Peyer's patch (tissue), 4 donors: ENCODE measurements around the gene STAMBP. TPM values are rescaled to one million over a fixed set of nuclear protein-coding genes. Genes with fewer than 3 reads are reported as not detected.

Experiments
- DNase-seq, 3 donors: peaks; one replicate each; pipeline ENCODE4 v3.0.0-alpha.2; 2017 to 2019
- H3K27ac ChIP-seq, 4 donors: fragments of 200-600 bp; sonication (generic); one replicate each; pipeline ENCODE4 v1.5.1; 2016 to 2019
- H3K27me3 ChIP-seq, 2 donors: fragments of 200-600 bp; sonication (generic); one replicate each; pipeline ENCODE4 v1.5.1; 2019
- H3K36me3 ChIP-seq, 3 donors: fragments of 200-600 bp; sonication (generic); one replicate each; pipeline ENCODE4 v1.5.1; 2016 to 2019
- H3K4me1 ChIP-seq, 4 donors: fragments of 200-600 bp; sonication (generic); one replicate each; pipeline ENCODE4 v1.5.1; 2016 to 2019
- H3K4me3 ChIP-seq, 4 donors: fragments of 200-600 bp; sonication (generic); 1 replicate in 3 of 4; 2 replicates in 1 of 4; pipeline ENCODE4 v1.5.1; 2016 to 2019; ENCODE audit warnings: mild to moderate bottlenecking in 1 of 4
- H3K9me3 ChIP-seq, 4 donors: fragments of 200-600 bp; sonication (generic); one replicate each; pipeline ENCODE4 v1.5.1; 2016 to 2019; ENCODE audit warnings: mild to moderate bottlenecking in 1 of 4
- CTCF ChIP-seq, 6 experiments: fragments of 450-650 bp in 4 of 6; fragments of 200-600 bp in 2 of 6; sonication (generic) in 1 of 6; IDR thresholded peaks; one replicate each; pipeline ENCODE4 v1.5.1; 2017 to 2019; ENCODE audit warnings: antibody characterized with exemption in 6 of 6, mild to moderate bottlenecking in 3 of 6, moderate library complexity in 1 of 6
- POLR2A ChIP-seq, 2 donors: fragments of 450-650 bp; IDR thresholded peaks; one replicate each; pipeline ENCODE4 v1.5.1; 2017; ENCODE audit warnings: antibody characterized with exemption in 2 of 2, mild to moderate bottlenecking in 2 of 2, moderate library complexity in 2 of 2
- total RNA-seq, 4 donors: library from RNA; depleted of rRNA; stranded (reverse); fragments of >200 nt; gene quantifications; one replicate each; pipeline ENCODE4 v1.1.0, GENCODE V29; 2016

The STAMBP gene
- total RNA-seq, 4 donors from 2014 or later: 25.4 to 61.9 (median 44.3) TPM

- DNase-seq: no peak
- Histone ChIP-seq H3K9me3 (no peaks in the 10 kb centered on the region), H3K36me3 (no peaks in the 10 kb centered on the region), H3K27ac (no peak overlapping the region), H3K4me3 (no peak overlapping the region), H3K27me3 (no peaks in the 10 kb centered on the region), H3K4me1 (no peaks in the 10 kb centered on the region)
- TF ChIP-seq POLR2A (IDR thresholded peaks at IDR 0.05) (no peak), CTCF (IDR thresholded peaks at IDR 0.05) (no peak)
Observed at GRCh38 chr2:73812635-73813034, 16.1 kb upstream of the STAMBP start.

GRCh38 chr2:73818296-73818695 lies 10.5 kb upstream of the STAMBP start:
- no peak for DNase-seq
- no peak overlapping the region for H3K27ac ChIP-seq
- no peak overlapping the region for H3K4me3 ChIP-seq
- TF ChIP-seq POLR2A (IDR thresholded peaks at IDR 0.05): no peak
- no peak for TF ChIP-seq CTCF (IDR thresholded peaks at IDR 0.05)
- no peaks in the 10 kb centered on the region for H3K36me3 ChIP-seq
- H3K4me1 ChIP-seq: no peaks in the 10 kb centered on the region
- H3K27me3 ChIP-seq: no peaks in the 10 kb centered on the region
- no peaks in the 10 kb centered on the region for H3K9me3 ChIP-seq

GRCh38 chr2:73821227-73821626 lies 7.5 kb upstream of the STAMBP start:
- Histone ChIP-seq H3K4me1 (no peaks in the 10 kb centered on the region), H3K4me3 (no peak overlapping the region), H3K36me3 (no peaks in the 10 kb centered on the region), H3K27me3 (no peaks in the 10 kb centered on the region), H3K27ac (no peak overlapping the region), H3K9me3 (no peaks in the 10 kb centered on the region)
- no peak for TF ChIP-seq CTCF (IDR thresholded peaks at IDR 0.05)
- TF ChIP-seq POLR2A (IDR thresholded peaks at IDR 0.05): no peak
- no peak for DNase-seq

GRCh38 chr2:73821669-73822068 lies 7.1 kb upstream of the STAMBP start:
- Histone ChIP-seq H3K9me3 (no peaks in the 10 kb centered on the region), H3K4me3 (no peak overlapping the region), H3K27ac (no peak overlapping the region), H3K27me3 (no peaks in the 10 kb centered on the region), H3K4me1 (no peaks in the 10 kb centered on the region), H3K36me3 (no peaks in the 10 kb centered on the region)
- DNase-seq: no peak
- TF ChIP-seq POLR2A (IDR thresholded peaks at IDR 0.05) (no peak), CTCF (IDR thresholded peaks at IDR 0.05) (no peak)

GRCh38 chr2:73822276-73822675 lies 6.5 kb upstream of the STAMBP start:
- no peaks in the 10 kb centered on the region for H3K9me3 ChIP-seq
- TF ChIP-seq POLR2A (IDR thresholded peaks at IDR 0.05) (no peak), CTCF (IDR thresholded peaks at IDR 0.05) (no peak)

GRCh38 chr2:73822991-73823390 lies 5.8 kb upstream of the STAMBP start:
- H3K4me3 ChIP-seq: no peak overlapping the region
- TF ChIP-seq POLR2A (IDR thresholded peaks at IDR 0.05): no peak
- no peaks in the 10 kb centered on the region for H3K27me3 ChIP-seq

More at GRCh38 chr2:73822276-73822675, 6.5 kb upstream of the STAMBP start:
- H3K4me3 ChIP-seq: no peak overlapping the region
- H3K27me3 ChIP-seq: no peaks in the 10 kb centered on the region
- no peak for DNase-seq
- no peak overlapping the region for H3K27ac ChIP-seq
- H3K36me3 ChIP-seq: no peaks in the 10 kb centered on the region
- no peaks in the 10 kb centered on the region for H3K4me1 ChIP-seq

More at GRCh38 chr2:73822991-73823390, 5.8 kb upstream of the STAMBP start:
- DNase-seq: no peak
- no peak overlapping the region for H3K27ac ChIP-seq
- peaks cover 0 to under 1% (median under 1%) of the 10 kb centered on the region in 4 donors for H3K4me1 ChIP-seq
- no peaks in the 10 kb centered on the region for H3K36me3 ChIP-seq
- no peaks in the 10 kb centered on the region for H3K9me3 ChIP-seq
